Ramos (cell line): Measurements from ENCODE around the gene SCFD2.
"Not testable (repeated sequence)": the region's sequence is repeated elsewhere in the genome, so short reads cannot be mapped to it uniquely, and the experiment has no call there.

Experiments
- in situ Hi-C: fragments of 300-500 bp; cut with MboI; formaldehyde crosslinking; loops from one replicate; pipeline ENCODE4 v1.14.3; 2022; ENCODE audit warnings: low sequenced_read_pairs; ENCODE audit not compliant: unreplicated experiment

Gene SCFD2

DNA sequence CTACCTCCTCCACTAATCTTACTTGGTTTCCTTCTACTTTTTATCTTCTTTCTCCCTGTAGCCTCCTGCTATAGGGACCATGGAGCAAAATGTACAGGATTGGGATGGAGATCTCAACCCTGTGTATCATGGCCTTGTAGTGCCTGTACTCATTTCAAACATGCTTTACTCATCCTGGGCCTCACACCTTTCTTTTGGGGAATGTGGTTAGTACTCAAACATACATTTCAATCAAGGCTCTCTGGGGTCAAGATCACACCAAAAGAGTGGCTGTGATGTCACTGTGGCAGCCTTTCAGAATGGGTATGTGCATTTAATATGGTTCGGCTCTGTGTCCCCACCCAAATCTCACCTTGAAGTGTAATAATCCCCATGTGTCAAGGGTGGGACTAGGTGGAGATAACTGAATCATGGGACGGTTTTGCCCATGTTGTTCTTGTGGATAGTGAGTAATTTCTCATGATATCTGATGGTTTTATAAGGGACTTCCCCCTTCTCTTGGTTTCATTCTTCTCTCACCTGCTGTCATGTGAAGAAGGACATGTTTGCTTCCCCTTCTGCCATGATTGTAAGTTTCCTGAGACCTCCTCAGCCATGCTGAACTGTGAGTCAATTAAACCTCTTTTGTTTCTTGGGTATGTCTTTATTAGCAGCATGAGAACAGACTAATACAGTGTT, 298.6 kb downstream of the SCFD2 start:
- in situ Hi-C loops = no loop called here

DNA sequence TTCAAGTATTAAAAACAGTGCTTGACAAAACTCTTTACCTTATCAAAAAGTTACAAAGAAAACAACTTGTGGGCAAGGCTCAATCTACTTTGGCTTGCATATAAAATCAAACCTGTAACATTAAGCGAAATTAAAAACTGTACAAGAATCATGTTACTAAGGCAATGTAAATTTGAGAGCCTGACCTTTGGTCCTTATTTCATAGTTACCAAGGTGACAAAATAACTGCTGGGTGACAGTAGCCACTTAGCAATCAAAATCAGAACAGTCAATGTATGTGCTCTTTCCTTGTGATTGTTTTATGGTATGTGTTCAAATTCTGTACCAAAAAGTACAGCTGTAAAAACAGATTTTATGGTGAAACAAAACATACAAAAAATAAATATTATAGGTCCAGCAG, 299.7 kb downstream of the SCFD2 start:
- in situ Hi-C loops = no loop called here

DNA sequence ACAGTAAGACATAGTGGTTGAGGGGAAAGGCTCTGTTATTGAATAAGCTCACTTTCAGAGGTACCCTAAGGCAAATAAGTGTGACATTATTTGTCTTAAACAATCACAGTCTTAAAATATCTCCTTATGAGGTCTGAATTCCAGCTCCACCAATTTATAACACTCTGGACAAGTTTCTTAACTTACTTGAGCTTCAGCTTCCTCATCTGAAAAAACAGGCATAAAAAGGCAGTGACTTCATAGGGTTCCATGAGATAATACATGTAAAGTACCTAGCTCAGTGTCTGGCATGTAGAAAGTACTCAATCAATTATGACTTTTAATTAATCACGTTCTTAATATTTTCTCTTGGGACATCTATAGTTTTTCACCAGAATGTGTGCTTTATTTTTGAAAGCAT, 301.3 kb downstream of the SCFD2 start:
- in situ Hi-C loops = no loop called here

DNA sequence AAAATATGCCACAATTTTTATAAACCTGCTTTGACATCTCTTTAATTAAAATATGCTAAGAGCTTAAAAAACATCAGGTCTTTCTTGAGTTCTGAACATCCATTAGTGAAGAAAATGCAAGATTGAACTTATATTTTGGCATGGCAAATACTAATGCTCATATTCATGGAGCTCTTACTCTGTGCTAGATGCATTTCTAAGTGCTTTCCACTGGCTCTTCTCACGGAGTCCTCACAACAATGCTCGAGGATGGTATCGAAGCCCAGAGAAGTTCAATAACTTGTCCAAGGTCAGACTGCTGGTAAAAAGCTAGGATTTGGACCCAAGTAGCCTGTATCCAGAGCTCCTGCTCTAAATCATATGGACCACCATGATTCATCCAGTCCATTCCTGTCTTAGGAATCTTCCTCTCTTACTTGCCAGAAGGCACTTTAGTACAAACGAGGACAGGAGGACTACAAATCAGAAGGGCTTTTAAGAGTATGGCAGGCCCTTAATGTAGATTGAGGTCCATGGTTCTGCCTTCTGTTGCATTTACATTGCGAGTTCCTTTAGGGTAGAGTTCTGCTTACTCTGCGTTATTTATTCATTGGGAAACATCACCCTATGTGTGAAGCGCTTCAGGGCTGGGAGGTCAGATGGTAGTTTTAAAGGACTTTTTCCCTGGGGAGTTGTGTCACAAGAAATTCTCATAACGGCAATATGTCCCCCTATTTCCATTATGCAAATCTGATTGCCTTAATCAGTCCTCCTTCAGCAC, 304.6 kb downstream of the SCFD2 start:
- in situ Hi-C loops = no loop called here

DNA sequence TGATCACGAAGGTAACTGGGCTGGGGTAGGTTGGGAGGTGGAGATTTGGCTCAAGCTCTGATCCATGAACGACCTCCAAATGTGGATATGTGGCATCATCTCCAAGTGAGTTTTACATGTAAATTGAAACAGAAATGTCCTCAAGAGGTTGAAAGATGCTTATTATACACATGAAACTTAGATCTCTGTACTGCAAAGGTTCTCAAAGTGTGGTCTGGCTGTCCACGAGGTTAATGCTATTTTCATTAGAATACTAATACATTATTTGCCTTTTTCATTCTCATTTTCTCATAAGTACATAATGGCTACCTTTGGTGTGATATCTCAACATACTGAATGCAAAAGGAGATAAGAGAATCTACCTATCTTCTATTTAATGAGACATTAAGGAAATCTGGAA, 305.6 kb downstream of the SCFD2 start:
- in situ Hi-C loops = no loop called here

DNA sequence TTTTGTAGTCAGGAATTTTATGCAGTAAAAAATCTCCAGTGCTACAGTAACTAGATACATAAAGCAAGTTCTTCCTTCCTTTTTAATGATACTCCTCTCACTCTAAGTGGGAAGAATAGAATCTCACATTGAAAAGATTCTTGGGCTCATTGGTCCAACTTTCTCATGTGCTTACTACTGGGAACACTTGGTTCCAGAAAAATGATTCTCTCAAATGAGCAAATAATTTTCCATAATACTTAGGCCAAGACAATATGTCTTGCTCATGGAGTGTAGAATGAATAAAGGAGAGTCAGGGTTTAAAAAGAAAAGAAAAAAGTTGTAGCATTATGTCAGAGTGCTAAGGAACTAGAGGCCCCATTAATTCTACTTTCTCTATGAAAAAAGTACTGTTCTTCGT, 306.0 kb downstream of the SCFD2 start:
- in situ Hi-C loops = no loop called here

DNA sequence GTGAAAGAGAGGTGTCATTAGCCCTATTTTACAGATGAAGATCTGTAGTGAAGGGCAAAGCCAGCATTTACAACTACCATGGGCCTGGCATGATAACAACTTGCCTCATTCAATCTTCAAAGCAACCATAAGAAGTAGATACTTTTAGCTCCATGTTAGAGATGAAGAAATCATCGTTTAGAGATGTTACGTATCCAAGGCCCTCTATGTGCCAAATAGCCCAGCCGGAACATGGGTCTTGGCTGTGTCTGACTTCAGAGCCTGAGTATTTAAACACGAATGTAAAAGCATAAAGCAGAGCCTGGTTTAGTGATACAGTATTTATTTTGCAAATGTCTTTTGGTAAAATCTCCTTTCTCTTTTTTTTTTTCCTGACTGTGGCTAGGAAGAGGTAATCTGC, 306.6 kb downstream of the SCFD2 start:
- in situ Hi-C loops = no loop called here

DNA sequence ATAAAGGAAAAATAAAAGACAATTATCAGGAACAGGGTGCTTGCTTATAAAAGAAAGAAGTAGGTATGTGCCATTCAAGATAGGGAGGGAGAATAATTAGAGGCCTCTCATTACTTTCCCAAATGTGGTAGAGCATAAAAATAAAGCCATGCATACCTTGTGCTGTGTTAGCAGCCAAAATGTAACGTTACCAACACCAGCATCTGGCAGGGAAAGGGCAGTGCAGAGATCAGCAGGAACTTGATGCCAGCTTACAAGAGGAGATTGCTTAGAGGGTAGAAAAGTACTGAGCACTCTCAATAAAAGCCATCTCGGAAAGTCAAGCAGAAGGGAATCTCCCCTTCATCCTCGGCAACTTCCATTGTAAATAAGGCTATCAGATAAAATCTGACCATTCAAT, 308.2 kb downstream of the SCFD2 start:
- in situ Hi-C loops = no loop called here

DNA sequence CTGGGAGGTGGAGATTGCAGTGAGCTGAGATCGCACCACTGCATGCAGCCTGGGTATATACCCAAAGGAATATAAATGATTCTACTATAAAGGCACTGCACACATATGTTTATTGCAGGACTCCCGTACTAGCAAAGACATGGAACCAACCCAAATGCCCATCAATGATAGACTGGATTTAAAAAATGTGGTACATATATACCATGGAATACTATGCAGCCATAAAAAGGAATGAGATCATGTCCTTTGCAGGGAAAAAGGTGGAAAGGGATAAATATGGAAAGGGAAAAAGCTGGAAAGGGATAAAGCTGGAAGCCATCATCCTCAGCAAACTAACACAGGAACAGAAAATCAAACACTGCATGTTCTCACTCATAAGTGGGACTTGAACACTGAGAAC, 308.8 kb downstream of the SCFD2 start:
- in situ Hi-C loops = not testable (repeated sequence)

DNA sequence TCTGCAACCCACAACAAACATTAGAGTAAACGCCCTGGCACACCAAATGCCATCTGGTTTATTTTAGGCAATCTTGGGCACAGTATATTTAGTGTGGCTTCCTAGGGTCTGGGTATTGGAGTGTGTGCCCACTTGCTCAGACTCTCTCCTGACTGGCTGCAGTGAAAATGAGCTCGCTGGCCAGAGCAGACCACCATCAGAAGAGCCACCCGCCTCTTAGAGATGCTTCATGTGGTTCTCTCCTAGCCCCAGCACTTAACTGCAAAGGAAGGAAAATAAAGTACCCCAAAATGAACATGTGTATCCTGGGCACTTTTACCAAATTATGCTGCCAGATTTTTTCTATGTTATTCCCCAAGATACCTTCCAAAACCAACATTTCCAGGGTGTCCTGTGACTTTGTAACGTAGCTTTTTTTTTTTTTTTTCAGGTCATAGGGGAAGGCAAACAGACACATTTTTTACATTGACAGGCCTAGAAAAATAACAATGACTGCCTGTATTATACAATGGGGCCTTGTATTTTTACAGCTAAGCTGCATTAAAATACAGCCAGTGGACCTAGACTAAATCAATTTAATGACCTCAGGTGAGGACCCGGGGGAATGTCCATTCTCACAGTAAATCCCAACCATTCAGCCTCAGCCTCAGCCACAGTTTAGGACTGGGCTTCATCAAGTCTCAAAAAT, 310.0 kb downstream of the SCFD2 start:
- in situ Hi-C loops = no loop called here

DNA sequence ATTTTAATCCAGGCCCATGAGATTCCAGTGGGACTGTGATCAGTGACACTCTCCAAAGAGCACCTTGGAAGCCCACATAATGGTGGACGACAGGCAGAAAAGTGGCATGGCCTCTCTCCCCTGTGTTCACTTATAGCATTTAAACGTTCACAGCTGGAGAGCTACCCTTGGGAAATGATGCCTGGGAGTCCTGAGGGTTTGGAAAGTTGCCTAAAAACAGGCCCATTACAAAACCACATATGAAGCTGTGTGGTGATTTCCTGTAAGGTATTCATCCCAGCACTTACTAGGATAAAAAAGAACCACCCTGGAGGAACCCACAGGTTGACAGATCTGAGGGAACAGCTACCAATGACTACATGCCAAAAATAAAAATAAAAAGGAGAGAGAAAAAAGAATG, 310.6 kb downstream of the SCFD2 start:
- in situ Hi-C loops = no loop called here

DNA sequence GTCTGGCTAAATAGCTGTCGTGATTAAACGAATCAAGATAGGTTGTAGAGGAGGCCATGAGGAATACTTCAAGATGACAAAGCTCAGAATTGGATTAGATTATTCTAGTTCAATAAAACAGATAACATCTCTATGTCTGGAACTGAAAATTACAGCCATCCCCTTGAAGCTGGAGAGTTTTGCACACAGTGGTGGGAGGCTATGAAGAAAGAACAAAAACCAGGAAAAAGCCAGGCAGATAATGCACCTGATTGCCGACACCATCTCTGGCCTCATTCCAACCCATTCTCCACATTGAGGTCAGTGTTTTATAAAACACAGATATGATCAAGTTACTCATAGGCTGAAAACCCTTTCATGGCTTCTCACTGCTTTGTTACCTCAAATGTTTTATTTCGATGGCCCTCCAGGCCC, 315.5 kb downstream of the SCFD2 start:
- in situ Hi-C loops = no loop called here

DNA sequence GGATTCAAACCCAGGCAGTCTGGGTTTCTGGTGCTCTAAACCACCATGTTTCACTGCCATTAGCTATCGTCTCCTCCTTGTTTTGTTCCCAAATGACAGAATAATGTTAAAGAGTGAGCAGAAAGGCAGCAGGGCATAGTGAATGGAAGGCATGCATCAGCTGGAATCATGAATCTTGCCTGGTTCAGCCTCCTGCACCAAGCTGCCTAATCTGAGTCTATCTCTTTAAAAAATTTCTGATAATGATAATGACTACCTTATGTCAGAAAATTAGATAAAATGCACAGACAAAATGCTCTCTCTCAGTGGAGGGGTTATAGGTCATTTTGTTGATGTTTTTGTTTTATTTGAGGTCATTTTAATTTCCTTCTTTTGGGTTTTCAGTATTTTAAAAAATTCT, 316.3 kb downstream of the SCFD2 start:
- in situ Hi-C loops = no loop called here

DNA sequence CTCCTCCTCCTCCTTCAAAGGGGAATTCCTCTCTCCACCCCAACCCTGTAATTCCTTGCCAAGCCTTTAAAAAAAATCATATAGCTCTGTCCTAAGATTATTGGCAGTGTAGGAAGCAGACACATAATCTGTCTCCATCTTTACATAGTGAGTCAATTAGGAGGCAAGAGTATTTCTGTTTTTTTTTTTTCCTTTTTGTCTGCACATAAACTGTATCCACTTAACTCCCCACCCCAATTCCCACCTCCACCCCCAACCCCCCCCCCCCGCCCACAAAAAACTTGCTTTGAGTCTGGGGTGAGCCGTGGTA, 321.3 kb downstream of the SCFD2 start:
- in situ Hi-C loops = no loop called here

DNA sequence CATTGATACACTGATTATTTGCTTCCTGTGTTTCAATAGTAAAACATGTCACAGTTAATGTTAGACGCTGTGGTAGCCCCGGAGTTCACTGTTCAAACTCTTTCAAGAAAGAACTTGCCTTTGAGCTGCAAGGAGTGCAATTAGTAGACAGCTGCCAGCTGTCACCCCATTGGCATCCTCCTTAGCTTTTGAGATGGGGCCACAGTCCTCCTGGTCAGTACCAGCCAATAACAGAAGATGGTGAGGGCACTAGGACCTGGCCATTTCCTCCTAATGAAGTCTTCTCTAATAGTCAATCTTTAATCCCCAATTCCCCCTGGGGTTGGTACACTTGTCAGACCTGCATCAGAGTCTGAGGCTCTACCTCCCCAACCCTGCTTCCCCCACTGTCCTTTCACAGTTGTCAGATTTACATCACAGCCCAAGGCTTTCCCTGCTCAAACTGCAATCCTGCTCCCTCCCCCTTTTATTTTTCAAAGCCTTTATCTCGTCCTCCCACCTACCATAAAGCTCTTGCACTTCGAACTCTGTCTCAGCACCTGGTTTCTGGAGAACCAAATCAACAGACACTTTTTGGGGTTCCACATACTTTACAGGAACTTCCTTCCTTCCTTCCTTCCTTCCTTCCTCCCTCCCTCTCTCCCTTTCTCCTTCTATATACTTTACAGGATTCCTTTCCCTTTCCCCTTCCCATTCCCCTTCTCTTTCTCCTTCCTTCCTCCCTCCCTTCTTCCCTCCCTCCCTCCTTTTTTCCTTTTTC, 321.8 kb downstream of the SCFD2 start:
- in situ Hi-C loops = no loop called here

DNA sequence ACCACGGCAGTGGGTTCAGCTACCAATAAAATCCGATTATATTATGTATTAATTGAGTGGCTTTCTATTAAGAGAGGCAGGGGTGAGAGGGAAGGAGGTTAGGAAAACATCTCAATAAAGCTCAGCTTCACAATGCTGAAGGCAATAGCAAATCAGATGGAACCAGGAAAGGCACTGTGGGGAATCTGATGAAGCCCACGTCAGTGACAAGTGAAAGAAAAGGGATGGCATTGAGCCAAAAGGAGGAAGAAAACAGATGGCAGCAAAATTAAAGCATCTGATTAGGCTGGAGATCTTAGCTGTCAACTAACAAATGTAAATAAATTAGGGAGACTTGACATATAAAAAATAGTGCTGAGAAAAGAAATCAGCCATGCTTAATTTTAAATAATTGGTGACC, 322.8 kb downstream of the SCFD2 start:
- in situ Hi-C loops = no loop called here

DNA sequence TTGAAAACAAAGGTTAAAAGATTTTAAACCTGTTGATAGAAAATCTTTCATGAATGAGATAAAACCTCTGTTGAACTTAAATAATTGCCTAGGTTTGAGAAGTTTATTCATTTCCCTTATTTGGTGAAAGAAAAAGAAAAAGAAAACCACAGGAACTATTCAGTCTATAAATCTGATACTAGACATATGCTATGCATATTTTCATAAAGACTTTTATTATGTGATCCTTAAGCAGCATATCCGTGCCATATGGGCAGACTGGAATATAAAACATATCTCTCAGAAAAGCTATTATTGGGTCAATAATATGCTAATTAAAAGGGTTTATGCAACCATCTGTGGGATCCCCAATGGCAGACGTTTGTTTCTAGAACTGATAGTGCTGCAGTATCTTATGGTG, 325.0 kb downstream of the SCFD2 start:
- in situ Hi-C loops = no loop called here

DNA sequence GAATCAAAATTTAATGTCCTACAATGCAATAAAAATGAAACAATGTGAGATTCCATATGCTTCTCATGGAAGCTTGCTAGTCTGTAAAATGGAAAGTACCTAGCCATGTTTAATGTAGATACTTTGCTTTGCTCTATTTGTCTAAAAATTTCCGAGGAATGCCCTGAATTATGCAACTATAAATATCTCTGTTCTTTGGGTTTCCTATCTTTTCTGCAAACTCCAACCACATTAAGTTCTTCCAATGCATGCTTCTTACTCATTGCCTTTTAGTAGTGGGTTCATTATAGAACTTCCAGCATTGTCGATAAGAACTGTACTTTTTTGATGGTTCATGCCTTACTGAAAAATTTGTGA, 325.4 kb downstream of the SCFD2 start:
- in situ Hi-C loops = no loop called here

DNA sequence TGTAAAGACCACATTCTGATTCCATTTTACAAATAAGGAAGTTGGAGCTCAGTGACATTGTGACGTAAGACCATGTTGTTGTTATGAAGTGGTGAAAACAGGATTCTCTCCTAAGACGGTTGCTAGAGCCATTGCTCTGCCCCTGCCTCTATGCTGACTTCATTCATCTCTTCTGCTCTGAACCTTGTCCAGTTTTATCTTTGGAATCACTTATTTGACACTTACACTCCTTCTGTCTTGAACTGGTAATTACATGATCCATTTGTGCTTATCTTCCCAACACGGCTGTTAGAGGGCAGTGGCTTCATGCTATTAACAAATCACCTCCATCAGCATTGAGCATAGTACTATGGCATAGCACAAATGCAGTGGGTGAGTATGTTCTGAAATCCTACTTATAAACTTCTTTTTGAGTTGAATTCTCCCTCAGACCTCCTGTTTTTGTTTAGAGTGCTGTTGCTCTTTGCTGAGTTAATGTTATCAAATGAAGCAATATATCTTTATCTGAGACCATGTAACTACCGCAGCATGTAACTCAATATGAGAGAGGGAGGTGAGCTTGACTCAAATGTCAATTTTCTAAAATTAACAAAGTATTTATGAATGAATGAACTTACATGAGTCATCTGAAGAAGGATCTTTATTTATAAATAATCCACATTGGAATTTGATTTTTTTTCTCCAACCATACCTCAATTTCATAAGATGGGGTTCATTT, 326.0 kb downstream of the SCFD2 start:
- in situ Hi-C loops = no loop called here

DNA sequence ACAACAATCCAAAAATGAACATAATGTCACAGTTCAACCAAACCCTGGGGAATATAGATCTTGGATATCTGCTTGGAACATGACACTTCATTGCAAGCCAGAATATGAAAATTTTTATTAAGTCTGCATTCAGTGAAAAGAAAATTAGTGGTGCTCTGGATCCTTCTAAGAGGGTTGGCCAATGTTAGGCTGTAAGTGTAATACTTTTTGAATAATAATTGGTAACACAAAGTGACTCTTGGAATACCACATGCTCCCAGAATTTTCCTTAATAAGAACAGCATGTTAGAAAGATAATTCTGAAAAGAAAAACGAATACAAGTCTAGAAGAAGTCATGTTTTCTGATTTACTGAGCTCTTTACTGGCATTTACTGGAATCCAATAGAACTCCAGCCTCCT, 328.0 kb downstream of the SCFD2 start:
- in situ Hi-C loops = no loop called here
